COLO668 (cell line): Measurements from ENCODE around the gene MBNL2.

ENCODE experiments used
- DNase-seq: peaks from one replicate; lab custom pipeline; 2025; ENCODE audit not compliant: unreplicated experiment; lab: John Stamatoyannopoulos, UW

Gene MBNL2

GRCh38 chr13:97319113-97319720 is 97.1 kb downstream of the MBNL2 start:
- no peak for DNase-seq

- no peak for DNase-seq
Observed at GRCh38 chr13:97321101-97321500, 99.0 kb downstream of the MBNL2 start.

- DNase-seq, result no peak
Observed at GRCh38 chr13:97321616-97322321, 99.6 kb downstream of the MBNL2 start.

- DNase-seq, result no peak
Observed at GRCh38 chr13:97322740-97323342, 100.7 kb downstream of the MBNL2 start.

GRCh38 chr13:97324115-97324514 is 102.0 kb downstream of the MBNL2 start:
- DNase-seq, result no peak

GRCh38 chr13:97325738-97326137 is 103.6 kb downstream of the MBNL2 start:
- no peak for DNase-seq

GRCh38 chr13:97327086-97327485 is 105.0 kb downstream of the MBNL2 start:
- DNase-seq, result no peak

GRCh38 chr13:97327506-97328221 is 105.5 kb downstream of the MBNL2 start:
- DNase-seq, result no peak

GRCh38 chr13:97328222-97328790 is 106.2 kb downstream of the MBNL2 start:
- DNase-seq, result no peak

GRCh38 chr13:97329331-97329730 is 107.2 kb downstream of the MBNL2 start:
- no peak for DNase-seq

- no peak for DNase-seq
Observed at GRCh38 chr13:97330448-97330847, 108.3 kb downstream of the MBNL2 start.

- DNase-seq, result no peak
Observed at GRCh38 chr13:97332742-97333141, 110.6 kb downstream of the MBNL2 start.

GRCh38 chr13:97333983-97334382 is 111.8 kb downstream of the MBNL2 start:
- no peak for DNase-seq

- no peak for DNase-seq
Observed at GRCh38 chr13:97334690-97335089, 112.6 kb downstream of the MBNL2 start.

- DNase-seq, result no peak
Observed at GRCh38 chr13:97335488-97336134, 113.5 kb downstream of the MBNL2 start.

- DNase-seq, result no peak
Observed at GRCh38 chr13:97337985-97338499, 115.9 kb downstream of the MBNL2 start.

- no peak for DNase-seq
Observed at GRCh38 chr13:97338571-97338970, 116.4 kb downstream of the MBNL2 start.

GRCh38 chr13:97339019-97339987 is 117.2 kb downstream of the MBNL2 start:
- no peak for DNase-seq

GRCh38 chr13:97339988-97340749 is 118.0 kb downstream of the MBNL2 start:
- DNase-seq, result no peak
